T follicular helper cell (primary cell): ENCODE data around the gene LYRM2.
"Not testable (repeated sequence)": the region's sequence is repeated elsewhere in the genome, so short reads cannot be mapped to it uniquely, and the experiment has no call there.

ENCODE experiments used
- DNase-seq: peaks from one replicate; pipeline ENCODE4 v3.0.0-alpha.2; 2020; ENCODE audit warnings: low read depth

Gene LYRM2

GRCh38 chr6:89649682-89650081, 11.1 kb upstream of the LYRM2 start:
- no peak for DNase-seq

GRCh38 chr6:89644864-89645263, 6.3 kb upstream of the LYRM2 start:
- no peak for DNase-seq

DNA sequence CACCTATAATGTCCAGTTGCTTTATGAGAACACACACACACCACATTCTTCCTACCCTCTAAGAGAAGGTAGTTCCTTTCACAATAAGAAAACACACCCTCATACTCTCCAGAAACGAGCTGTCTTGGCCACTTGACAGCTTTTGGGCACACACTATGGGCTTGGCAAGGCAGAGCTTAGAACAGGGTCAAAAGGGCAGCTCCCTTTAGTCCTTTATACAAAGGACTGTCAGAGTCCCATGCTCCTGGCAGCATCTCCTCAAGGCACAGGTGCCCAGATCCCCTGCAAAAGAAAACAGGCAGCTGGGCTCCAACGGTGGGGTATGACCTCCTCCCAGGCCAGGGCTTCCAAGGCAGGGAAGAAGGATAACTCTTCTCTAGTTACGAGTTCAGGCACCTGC, 4.9 kb upstream of the LYRM2 start:
- no peak for DNase-seq

DNA sequence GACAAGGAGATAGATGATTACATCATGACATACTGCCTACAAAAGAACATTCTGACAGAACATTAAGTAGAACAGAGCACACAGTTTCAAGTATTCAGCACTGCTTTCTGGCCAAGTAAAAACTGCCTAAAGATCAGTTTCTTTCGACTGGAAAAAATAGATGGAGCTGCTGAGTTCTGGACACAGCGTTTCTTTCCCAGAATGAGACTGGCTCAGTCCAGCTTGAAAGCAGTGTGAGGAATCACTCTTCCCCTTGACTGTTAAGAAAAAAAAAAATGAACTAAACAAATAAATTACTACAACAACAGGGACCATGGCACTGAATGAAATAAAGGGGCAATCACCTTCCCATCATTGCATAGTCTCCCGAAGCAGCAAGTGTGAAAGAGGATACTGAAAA, 4.4 kb upstream of the LYRM2 start:
- no peak for DNase-seq

- not testable (repeated sequence) for DNase-seq
These were observed 3.0 kb upstream of the LYRM2 start for GRCh38 chr6:89641581-89641980.

DNA sequence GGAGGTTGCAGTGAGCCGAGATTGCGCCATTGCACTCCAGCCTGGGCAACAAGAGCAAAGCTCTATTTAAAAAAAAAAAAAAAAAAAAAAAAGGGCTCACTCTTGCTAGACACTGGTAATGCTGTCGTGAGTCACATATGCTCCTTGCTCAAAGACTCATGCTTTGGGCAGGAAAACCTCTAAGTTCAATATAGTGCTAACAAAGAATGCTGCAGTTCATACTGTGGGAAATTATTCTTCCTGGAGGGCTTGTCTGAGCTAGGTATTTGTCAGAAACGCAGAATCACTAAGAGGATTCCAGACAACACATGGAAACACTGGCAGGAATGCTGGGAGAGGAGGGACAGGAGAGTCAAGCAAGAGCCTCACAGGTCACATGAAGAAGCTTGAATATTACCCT, 2.3 kb upstream of the LYRM2 start:
- no peak for DNase-seq

GRCh38 chr6:89637960-89638319, 607 bp downstream of the LYRM2 start:
- DNase-seq: no peak

DNA sequence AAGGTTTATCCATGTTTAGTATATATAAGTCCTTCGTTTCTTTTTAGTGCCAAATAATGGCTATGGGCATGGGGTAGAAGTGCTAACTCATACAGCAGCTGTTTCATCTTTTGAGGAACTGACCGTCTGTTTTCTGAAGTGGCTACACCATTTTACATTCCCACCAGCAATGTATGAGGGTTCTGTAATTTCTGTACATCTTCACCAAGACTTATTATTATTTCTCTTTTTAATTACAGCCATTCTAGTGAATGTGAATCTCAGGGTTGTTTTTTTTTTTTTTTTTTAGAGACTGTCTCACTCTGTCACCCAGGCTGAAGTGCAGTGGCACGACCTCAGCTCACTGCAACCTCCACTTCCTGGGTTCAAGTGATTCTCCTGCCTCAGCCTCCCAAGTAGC, 2.1 kb downstream of the LYRM2 start:
- DNase-seq: not testable (repeated sequence)

DNA sequence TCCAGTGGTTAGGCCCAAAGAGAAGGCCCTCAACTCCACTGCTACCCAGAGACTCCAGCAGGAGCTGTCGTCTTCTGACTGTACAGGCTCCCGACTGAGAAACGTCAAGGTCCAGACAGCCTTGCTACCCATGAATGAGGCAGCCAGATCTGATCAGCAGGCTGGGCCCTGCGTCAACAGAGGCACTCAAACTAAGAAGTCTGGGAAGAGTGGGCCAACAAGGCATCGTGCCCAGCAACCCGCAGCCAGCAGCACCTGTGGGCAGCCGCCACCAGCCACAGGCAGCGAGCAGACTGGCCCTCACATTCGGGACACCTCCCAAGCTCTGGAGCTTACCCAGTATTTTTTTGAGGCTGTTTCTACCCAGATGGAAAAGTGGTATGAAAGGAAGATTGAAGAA, 8.1 kb downstream of the LYRM2 start:
- DNase-seq: no peak

DNA sequence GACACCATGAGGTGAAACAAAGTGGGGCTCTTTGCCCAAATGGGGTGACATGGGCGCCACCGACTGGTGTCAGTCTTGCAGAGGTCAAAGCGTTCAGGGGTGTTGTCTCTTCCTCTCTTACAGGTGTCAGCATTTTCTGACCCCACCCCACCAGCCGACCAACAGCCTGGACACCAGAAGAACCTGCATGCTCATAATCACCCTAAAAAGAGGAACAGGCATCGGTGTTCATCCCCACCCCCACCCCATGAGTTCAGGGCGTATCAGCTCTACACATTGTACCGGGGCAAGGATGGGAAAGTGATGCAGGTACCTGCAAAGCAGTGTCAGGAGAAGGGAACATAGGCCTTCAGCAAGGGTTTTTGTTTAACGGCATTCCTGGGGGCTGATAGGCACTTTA, 14.8 kb downstream of the LYRM2 start:
- no peak for DNase-seq

GRCh38 chr6:89619567-89619966, 19.0 kb downstream of the LYRM2 start:
- no peak for DNase-seq

DNA sequence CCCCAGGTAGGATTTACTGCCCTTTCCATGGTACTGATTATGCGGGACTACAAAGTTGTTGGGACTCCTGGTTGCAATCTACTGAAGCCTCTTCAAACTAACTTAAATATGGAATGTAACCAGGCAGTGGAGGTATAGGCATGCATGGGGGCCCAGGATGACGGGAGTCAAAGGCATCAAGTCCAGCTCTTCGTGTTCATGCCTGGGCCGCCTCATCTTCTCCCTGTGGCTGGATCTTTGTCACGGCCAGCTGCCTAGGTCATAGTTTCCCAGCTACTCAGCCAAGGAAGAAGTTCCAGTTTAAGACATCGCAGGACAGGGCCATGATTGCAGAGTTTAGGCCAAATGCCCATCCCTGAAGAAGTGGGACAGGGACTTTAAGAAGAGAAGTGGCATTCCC, 20.5 kb downstream of the LYRM2 start:
- no peak for DNase-seq

DNA sequence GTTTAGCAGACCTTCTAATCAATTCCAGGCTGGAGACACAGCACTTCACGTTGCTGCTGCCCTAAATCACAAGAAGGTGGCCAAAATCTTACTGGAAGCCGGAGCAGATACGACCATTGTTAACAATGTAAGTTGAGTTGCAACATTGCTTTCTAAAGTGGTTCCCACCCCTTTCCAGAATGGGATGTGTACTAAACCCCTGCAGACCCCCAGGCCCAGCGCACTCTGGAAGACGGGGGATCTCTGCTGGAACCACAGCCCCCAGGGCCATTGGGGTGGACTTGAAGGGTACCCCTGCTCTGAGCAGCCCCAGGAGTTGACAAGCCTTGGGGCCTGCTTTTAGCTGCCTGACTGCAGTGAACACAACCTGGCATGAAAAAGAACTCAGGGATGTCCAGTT, 22.0 kb downstream of the LYRM2 start:
- DNase-seq: no peak

- DNase-seq: no peak
These were observed 22.7 kb downstream of the LYRM2 start for GRCh38 chr6:89615882-89616281.

DNA sequence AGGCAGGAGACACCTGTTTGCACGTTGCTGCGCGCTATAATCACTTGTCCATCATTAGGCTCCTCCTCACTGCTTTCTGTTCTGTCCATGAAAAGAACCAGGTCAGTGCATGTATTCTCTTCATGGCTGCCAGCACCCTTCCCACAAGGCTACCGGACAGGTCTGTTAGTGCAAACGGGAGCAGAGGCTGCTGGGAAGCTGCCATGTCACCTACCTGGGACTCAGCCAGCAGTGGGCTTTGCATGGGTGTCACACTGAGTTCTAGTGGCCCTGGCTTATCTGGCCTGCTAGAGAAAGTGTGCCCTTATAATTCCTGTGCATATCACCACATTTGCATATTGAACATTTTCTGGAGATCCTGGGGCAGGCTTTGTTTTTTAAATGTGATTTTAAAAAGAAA, 24.8 kb downstream of the LYRM2 start:
- no peak for DNase-seq

DNA sequence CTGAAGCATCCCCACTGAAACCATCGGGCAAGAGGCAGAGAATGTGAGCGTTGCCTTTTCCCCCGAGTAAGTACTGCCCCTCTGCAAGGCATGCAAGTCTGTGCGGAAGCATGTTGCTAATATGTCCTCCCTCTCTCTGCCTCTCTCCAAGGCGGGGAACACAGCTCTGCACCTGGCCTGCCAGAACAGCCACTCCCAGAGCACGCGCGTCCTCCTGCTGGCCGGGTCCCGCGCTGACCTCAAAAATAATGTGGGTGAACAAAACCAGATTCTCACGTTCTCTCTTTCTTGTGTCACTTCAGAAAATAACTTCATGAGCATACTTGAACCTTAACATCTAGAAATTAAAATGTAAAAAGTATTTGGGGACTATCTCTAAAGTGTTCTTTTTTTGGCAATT, 26.4 kb downstream of the LYRM2 start:
- DNase-seq: no peak

- no peak for DNase-seq
These were observed 26.9 kb downstream of the LYRM2 start for GRCh38 chr6:89611666-89612065.

DNA sequence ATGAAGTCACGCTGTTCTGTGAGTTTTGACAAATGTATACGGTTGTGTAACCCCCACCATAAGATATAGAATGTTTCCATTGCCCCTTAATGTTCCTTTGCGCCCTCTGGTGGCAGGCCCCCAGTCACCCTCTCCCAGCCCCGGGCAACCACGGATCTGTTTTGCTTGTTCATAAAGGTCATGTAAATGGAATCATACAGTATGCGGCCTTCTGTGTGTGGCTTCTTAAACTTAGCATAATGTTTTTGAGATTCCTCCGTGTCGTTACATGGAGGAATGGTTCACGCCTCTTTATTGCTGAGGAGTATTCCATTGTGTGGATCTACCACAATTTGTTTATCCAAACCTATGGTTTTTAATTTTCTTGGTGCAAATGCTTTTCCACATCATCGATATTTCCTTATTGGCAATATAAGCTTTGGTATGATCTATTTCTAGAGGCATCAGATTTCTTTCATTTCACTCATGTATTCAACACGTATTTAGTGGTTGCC, 28.4 kb downstream of the LYRM2 start:
- DNase-seq: peak; percentile 63

DNA sequence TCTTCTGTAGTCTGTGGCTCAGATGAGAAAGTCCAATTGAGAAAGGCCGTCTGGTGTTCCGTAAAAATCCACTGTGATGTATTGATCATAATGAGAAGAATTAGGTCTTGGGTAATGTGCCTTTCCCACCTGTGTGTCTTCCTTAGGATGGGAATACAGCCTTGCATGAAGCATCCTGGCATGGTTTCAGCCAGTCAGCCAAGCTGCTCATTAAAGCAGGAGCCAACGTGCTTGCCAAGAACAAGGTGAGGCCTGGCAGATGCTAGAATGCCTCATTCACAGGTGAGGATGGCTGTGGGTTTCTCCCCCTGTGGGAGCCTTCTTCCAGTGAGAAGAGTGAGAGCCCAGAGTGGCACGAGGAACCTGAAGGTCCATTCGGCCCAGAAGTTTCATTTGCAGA, 32.7 kb downstream of the LYRM2 start:
- DNase-seq: no peak

DNA sequence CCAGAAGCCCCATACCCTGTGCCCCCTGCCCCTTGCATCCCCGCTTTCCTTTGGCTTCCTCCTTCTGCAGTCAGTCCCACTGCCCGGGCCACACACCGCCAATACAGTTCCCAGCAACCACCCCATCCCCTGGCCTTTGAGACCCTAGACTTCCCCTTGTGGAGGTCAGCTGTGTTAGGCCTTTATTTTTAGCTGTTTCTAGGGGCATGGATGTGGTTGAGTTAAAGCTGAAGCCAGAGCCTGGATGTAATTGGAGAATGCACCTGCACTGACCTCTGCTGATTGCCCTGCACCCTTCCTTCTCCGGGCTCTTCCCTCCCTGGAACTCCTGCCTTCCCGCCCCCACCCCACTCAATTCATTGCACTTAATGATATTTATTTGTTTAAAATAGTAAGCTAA, 33.9 kb downstream of the LYRM2 start:
- no peak for DNase-seq

GRCh38 chr6:89602166-89602565, 36.4 kb downstream of the LYRM2 start:
- DNase-seq: no peak

GRCh38 chr6:89599727-89600126, 38.8 kb downstream of the LYRM2 start:
- no peak for DNase-seq

DNA sequence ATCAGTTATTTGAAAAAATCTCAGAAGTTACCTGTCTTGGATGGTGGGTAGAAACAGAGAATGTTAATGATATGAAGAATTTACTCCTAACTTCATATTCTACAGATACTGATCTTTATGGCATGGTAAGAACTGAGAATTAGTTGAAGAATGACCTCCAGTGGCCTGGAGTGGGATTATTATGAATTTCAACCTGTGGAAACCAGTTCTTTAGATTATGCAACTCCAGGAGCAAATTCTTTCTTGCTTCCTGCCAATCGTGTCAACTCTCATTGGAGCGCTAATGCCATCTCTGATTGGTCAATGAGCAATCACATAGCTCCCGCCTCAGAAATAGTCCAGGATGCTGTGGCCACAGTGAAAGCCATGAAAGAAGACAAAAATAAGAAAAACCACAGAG, 40.6 kb downstream of the LYRM2 start:
- DNase-seq: no peak

- no peak for DNase-seq
These were observed 41.2 kb downstream of the LYRM2 start for GRCh38 chr6:89597372-89597771.

DNA sequence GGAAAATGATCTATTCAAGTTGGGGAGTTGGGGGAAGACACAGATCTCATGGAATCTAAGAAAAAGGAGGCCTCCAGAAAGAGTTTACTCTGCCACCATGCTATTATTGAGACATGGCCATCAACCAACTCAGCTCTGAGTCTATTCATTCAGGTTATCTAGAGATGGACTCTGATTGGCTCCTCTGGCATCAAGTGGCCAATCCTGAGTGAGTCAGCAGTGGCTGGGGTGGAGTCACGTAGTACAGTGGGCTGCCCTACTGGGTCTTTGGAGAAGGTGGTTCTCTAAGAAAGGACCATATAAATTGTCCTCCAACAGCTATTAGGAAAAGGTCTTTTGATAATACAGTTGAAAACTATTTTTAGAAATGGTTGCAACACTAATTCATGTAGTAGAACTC, 42.1 kb downstream of the LYRM2 start:
- DNase-seq: no peak
